Kidney glomerular epithelial cell (primary cell): ENCODE data around the gene CTNNAL1.
"Not testable (repeated sequence)": the region's sequence is repeated elsewhere in the genome, so short reads cannot be mapped to it uniquely, and the experiment has no call there.

Experiments
- DNase-seq: peaks from one replicate; lab custom pipeline; 2025; lab: John Stamatoyannopoulos, UW

Gene CTNNAL1

GRCh38 chr9:108928386-108928785 lies 84.9 kb downstream of the CTNNAL1 start:
- DNase-seq = no peak

- DNase-seq = no peak
These were observed 88.8 kb downstream of the CTNNAL1 start for GRCh38 chr9:108924466-108924865.

- no peak for DNase-seq
These were observed 92.1 kb downstream of the CTNNAL1 start for GRCh38 chr9:108921200-108921599.

- not testable (repeated sequence) for DNase-seq
These were observed 92.9 kb downstream of the CTNNAL1 start for GRCh38 chr9:108920401-108920800.

GRCh38 chr9:108919517-108919916 lies 93.8 kb downstream of the CTNNAL1 start:
- DNase-seq = no peak

GRCh38 chr9:108913391-108913790 lies 99.9 kb downstream of the CTNNAL1 start:
- no peak for DNase-seq

- no peak for DNase-seq
These were observed 101.5 kb downstream of the CTNNAL1 start for GRCh38 chr9:108911820-108912219.

GRCh38 chr9:108910914-108911313 lies 102.4 kb downstream of the CTNNAL1 start:
- no peak for DNase-seq

- no peak for DNase-seq
These were observed 102.9 kb downstream of the CTNNAL1 start for GRCh38 chr9:108910402-108910801.

GRCh38 chr9:108905494-108905893 lies 107.8 kb downstream of the CTNNAL1 start:
- DNase-seq = no peak

GRCh38 chr9:108904161-108904560 lies 109.1 kb downstream of the CTNNAL1 start:
- no peak for DNase-seq

- no peak for DNase-seq
These were observed 109.7 kb downstream of the CTNNAL1 start for GRCh38 chr9:108903420-108904103.

- no peak for DNase-seq
These were observed 113.1 kb downstream of the CTNNAL1 start for GRCh38 chr9:108900176-108900575.

- not testable (repeated sequence) for DNase-seq
These were observed 114.1 kb downstream of the CTNNAL1 start for GRCh38 chr9:108899023-108899695.

- DNase-seq = no peak
These were observed 115.8 kb downstream of the CTNNAL1 start for GRCh38 chr9:108897324-108898096.

- no peak for DNase-seq
These were observed 118.9 kb downstream of the CTNNAL1 start for GRCh38 chr9:108894225-108894997.
